GM20000 (cell line): Measurements from ENCODE around the gene FBXL16.

Experiments
- DNase-seq: peaks from one replicate; pipeline ENCODE4 v3.0.0; 2012; ENCODE audit warnings: low spot score
- TF ChIP-seq, protein P1 (sequence below): IDR thresholded peaks from 2 replicates; pipeline ENCODE4 v1.5.1; 2012; ENCODE audit warnings: mild to moderate bottlenecking, control low read depth; ENCODE audit errors: extremely low read depth, missing control alignments

The FBXL16 gene

DNA sequence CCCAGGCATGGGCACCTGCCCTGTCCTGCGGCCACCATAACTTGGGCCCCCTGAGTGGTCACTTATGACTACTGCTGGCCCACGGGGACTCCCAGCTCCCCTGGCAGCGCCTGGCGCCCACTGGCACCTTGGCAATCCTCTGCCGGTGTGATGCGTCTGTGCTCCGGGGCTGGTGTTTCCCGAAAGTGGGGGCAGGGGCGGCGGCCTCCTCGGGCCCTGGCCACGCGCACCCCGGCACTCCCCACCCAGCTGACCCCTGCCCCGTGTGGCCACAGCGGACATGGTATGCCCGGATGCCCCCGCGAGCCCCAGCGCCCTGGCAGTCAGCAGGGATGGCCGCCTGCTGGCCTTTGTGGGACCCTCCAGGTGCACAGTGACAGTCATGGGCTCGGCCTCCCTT is 48.1 kb downstream of the FBXL16 start:
- TF ChIP-seq, protein P1, sequence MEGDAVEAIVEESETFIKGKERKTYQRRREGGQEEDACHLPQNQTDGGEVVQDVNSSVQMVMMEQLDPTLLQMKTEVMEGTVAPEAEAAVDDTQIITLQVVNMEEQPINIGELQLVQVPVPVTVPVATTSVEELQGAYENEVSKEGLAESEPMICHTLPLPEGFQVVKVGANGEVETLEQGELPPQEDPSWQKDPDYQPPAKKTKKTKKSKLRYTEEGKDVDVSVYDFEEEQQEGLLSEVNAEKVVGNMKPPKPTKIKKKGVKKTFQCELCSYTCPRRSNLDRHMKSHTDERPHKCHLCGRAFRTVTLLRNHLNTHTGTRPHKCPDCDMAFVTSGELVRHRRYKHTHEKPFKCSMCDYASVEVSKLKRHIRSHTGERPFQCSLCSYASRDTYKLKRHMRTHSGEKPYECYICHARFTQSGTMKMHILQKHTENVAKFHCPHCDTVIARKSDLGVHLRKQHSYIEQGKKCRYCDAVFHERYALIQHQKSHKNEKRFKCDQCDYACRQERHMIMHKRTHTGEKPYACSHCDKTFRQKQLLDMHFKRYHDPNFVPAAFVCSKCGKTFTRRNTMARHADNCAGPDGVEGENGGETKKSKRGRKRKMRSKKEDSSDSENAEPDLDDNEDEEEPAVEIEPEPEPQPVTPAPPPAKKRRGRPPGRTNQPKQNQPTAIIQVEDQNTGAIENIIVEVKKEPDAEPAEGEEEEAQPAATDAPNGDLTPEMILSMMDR, result no peak
- no peak for DNase-seq

DNA sequence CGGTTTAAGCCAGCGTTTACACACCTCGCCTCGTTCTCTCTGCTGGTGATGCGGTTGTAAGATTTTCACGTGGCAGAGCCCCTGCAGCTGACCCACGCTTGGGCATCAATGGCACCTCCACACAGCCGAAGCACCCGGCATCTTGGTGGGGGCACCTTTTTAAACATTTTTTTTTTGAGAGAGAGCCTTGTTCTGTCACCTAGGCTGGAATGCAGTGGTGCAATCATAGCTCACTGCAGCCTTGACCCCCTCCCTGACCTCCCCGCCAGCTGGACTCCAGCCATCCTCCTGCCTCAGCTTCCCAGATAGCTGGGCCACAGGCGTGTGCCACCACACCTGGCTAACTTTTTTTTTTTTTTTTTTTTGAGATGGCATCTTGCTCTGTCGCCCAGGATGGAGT is 51.6 kb downstream of the FBXL16 start:
- TF ChIP-seq, protein P1, result no peak
- DNase-seq, result no peak

DNA sequence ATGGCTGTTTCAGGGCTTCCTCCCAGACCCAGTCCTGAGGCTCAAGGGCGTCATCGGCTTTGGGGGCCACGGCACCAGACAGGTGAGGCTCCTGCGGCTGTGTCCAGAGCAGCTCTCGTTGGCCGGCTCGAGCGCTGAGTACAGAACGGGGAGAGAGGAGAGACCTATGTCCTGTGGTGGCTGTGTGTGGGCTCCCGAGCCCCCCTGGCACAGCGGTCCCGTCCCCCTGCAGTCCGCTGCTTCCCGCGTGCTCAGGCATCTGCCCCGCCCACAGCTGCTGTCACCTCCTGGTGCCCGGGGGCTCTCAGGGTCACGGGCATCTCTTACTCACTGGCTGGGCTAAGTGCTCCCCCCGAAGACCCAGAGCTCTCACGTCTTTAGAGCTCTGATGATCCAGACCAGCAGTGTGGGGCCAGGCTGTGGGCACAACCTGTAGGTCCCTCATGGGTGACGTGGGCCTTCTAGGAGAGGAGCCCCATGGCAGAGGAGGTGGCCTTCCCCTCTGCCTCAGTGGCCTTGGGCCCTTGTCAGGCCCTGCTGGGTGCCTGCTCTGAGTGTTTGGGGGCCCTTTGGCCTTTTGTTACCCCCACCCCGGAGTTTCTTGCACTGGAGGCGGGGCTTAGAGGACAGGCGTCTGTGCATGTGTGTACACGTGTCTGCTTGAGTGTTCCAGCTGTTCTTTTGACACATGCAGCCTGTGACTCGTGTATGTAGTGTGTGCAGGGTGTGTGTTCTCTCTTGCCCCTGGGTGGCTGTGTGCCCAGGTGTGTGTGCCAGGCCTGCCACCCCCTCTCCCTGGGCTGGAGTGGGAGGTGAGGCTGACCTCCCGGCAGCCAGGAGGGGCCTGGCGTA is 52.9 kb downstream of the FBXL16 start:
- no peak for DNase-seq
- TF ChIP-seq, protein P1, result no peak

DNA sequence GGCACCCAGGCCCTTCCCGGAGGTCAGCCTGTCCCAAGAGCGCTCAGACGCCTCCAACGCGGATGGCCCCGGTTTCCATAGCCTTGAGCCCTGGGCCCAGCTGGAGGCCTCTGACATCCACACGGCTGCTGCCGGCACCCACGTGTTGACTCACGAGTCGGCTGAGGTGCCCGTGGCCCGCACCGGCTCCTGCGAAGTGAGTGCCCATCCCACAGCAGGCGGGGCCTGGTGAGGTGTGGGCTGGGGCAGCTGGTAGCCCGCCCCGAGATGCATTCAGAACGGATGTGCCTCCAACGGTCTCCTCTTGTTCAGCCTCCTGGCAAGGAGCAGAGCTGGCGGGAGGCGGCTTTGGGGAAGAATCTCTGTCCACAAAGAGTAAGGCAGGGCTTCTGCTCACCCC is 53.8 kb downstream of the FBXL16 start:
- no peak for DNase-seq
- TF ChIP-seq, protein P1, result no peak

DNA sequence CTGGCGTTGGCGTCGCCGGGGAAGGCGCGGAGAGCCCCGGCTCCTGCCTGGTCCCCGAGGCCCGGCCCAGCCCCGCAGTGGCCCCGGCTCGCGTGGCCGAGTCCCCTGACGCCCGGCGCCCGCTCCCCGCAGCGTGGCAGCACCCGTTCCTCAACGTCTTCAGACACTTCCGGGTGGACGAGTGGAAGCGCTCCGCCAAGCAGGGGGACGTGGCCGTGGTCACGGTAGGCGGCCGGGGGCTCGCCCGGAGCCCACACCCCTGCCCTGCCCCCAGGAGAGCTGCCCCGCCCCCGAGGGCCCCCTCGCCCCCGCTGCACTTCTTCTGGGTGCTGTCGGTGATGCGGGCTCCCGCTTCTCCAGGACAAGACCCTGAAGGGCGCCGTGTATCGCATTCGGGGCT is 56.0 kb downstream of the FBXL16 start:
- no peak for DNase-seq
- TF ChIP-seq, protein P1, result no peak

DNA sequence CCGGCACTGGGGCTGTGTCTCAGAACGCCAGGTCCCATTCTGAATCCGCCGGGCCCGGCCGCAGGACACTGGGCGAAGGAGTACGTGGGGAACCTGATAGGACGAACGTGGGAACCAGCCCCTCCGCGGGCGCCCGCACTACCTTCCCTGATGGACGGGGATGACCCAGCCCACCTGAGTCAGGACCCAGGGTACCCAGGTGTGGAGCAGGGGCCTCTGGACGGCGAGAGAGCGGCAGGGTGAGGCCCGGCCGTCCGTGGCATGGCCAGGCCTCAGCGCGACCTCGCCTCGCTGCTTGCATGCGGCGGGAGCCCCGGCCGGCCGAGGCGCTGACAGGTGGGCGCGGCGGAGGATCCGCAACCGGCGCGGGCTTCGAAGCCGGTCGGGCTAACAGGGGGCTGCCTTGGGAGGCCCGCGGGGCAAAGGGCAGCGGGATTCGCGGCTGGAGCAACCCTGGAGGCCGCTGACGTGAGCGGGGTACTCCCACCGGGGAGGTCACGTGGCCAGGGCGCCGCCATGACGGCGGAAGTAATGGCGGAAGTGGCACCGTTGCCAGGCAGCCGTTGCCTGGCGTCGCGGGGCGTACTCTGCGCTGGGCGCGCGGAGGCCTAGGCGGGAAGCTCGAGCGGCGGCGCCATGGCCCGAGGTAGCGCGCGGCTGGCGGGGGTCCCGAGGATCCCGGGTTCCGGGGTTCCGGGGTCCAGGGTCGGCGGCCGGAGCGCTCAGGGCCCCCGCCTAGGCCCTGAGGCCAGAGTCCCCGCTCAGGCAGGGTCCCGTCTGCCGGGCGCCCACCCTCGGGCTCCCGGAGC is 56.6 kb downstream of the FBXL16 start, which contains the start of gene WDR90:
Gene WDR90, plus strand, starts transcription at position 585 of the 809 bp plus-strand sequence. Its CDS starts 52 bp downstream, at position 637.
- DNase-seq, result peak; percentile 99
- TF ChIP-seq, protein P1, result no peak

DNA sequence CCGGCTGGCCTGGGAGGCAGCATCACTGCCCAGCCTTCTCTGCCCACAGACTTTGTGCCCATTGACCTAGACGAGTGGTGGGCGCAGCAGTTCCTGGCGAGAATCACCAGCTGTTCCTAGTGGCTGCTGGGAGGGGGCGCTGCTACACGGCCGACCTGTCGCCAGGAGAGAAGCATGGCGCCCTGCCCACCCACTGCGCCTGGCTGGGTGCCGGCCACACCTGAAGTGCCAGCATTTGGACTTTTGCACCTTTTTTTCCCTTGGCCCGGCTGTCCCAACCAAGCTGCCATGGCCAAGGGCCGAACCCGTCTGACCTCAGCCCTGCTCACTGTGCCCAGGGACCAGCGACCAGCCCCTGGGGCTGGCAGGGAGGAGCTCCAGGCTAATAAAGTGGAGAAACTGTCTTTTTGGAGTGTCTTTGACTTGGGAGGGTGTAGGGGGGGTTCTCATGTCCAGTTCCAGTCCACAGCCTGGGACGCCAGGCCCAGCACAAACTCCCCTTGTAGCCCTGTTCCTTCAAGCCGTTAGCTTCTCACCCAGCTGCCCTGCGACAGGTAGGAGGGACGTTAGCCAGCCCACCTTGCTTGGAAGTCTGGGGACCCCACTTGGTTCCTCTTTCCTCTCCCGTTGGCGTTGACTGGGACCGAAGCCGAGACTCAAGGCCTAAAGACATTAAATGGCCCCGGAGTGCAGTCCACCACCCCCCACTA is 57.4 kb downstream of the FBXL16 start:
- TF ChIP-seq, protein P1, result peak; percentile 82
- DNase-seq, result peak; percentile 83
